Measurements from ENCODE around the gene PPFIA1. TPM values are rescaled to one million over a fixed set of nuclear protein-coding genes. Genes with fewer than 3 reads are reported as not detected.
"Not testable (repeated sequence)": the region's sequence is repeated elsewhere in the genome, so short reads cannot be mapped to it uniquely, and the experiment has no call there.

PPFIA1 gene
- total and polyA plus RNA-seq, 3 donors from 2014 or later, result 110 to 144 (median 125) TPM

GRCh38 chr11:70290361-70291065 lies 20.0 kb downstream of the PPFIA1 start:
- TF ChIP-seq POLR2A (IDR thresholded peaks at IDR 0.05) (no peak), CTCF (IDR thresholded peaks at IDR 0.05) (no peak)

DNA sequence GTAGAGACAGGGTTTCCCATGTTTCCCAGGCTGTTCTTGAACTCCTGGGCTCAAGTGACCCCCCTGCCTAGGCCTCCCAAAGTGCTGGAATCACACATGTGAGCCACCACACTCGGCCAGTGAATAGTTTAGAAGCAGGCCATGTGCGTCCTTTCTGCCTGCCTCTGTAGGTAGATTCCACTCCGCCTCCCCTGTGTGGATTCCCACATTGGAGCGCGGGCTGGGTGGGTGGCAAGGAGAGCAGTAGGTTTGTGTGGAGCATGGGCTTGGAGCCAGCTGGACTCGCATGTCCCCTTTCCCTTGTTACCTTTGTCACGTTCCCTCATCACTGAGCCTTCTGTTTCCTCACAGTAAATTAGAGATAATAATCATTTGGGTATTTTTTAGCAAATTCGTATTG lies 21.7 kb downstream of the PPFIA1 start:
- no peaks in the 10 kb centered on the region for H3K9me3 ChIP-seq
- no peaks in the 10 kb centered on the region for H3K27me3 ChIP-seq
- WGBS, 2 donors, result 91 to 95% methylated on average over 8 of the region's 8 CpGs
- no peaks in the 10 kb centered on the region for H3K36me3 ChIP-seq (ENCODE audit: low read depth, missing control alignments)
- H3K27ac ChIP-seq, result no peak overlapping the region
- no peak for TF ChIP-seq CTCF (IDR thresholded peaks at IDR 0.05)
- TF ChIP-seq POLR2A (IDR thresholded peaks at IDR 0.05), result no peak
- H3K4me1 ChIP-seq, result peaks cover 3% of the 10 kb centered on the region
- intact Hi-C loops (cut with DNase I; ENCODE audit: low total_unique reads), result no loop called here
- no peak for DNase-seq
- H3K4me3 ChIP-seq, result no peak overlapping the region

More at GRCh38 chr11:70290361-70291065, 20.0 kb downstream of the PPFIA1 start:
- H3K4me1 ChIP-seq, result peaks cover 3% of the 10 kb centered on the region
- no peaks in the 10 kb centered on the region for H3K27me3 ChIP-seq
- H3K27ac ChIP-seq, result peak overlapping the region in 1 of 2 donors; percentile 16
- no peaks in the 10 kb centered on the region for H3K36me3 ChIP-seq (ENCODE audit: low read depth, missing control alignments)
- WGBS, 2 donors, result 64 to 71% methylated on average over 7 of the region's 7 CpGs
- peak; percentile 17 for DNase-seq
- no peaks in the 10 kb centered on the region for H3K9me3 ChIP-seq
- H3K4me3 ChIP-seq, result no peak overlapping the region
- intact Hi-C loops (cut with DNase I; ENCODE audit: low total_unique reads), result no loop called here

DNA sequence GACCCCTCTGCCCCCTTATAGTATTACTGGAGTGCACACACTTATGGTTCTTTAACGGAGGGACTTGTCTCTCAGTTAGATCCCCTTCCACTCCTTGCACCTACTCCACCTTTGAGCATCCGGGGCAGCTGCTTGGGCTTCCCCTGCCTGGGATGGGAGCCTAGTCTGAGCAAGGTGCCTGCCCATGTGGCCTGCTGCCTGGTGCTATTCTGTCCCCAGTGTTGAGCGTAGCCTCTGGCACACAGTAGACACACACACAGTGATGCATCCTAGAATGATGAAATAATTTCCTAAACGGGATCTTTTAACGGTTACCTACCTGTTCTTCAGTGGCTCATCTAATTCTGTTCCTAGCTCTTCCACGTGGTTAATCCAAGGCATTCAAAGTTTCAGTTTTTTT lies 22.4 kb downstream of the PPFIA1 start:
- H3K4me1 ChIP-seq, result peaks cover 4% of the 10 kb centered on the region
- WGBS, 2 donors, result 86 to 95% methylated on average over 6 of the region's 6 CpGs
- no peak for DNase-seq

DNA sequence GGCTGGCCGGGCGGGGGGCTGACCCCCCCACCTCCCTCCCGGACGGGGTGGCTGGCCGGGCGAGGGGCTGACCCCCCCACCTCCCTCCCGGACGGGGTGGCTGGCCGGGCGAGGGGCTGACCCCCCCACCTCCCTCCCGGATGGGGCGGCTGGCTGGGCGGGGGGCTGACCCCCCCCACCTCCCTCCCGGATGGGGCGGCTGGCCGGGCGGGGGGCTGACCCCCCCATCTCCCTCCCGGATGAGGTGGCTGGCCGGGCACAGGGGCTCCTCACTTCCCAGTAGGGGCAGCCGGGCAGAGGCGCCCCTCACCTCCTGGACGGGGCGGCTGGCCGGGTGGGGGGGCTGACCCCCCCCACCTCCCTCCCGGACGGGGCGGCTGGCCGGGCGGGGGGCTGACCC lies 24.7 kb downstream of the PPFIA1 start:
- H3K27ac ChIP-seq; H3K9me3 ChIP-seq; DNase-seq; H3K4me3 ChIP-seq; intact Hi-C loops (cut with DNase I; ENCODE audit: low total_unique reads); H3K4me1 ChIP-seq; H3K36me3 ChIP-seq (ENCODE audit: low read depth, missing control alignments); H3K27me3 ChIP-seq: not testable (repeated sequence)
- 89% methylated on average over 7 of the region's 29 CpGs; no CpG with 5 or more reads in 1 of the 2 donors for WGBS, 2 donors

More for the DNA sequence above, 22.4 kb downstream of the PPFIA1 start:
- Histone ChIP-seq H3K27me3 (no peaks in the 10 kb centered on the region), H3K9me3 (no peaks in the 10 kb centered on the region), H3K36me3 (ENCODE audit: low read depth, missing control alignments) (no peaks in the 10 kb centered on the region), H3K27ac (no peak overlapping the region), H3K4me3 (no peak overlapping the region)
- intact Hi-C loops (cut with DNase I; ENCODE audit: low total_unique reads), result no loop called here
- TF ChIP-seq CTCF (IDR thresholded peaks at IDR 0.05), result no peak
- TF ChIP-seq POLR2A (IDR thresholded peaks at IDR 0.05), result no peak

GRCh38 chr11:70296681-70297080 lies 26.2 kb downstream of the PPFIA1 start:
- 84 to 90% methylated on average over 7 of the region's 7 CpGs for WGBS, 2 donors
- DNase-seq, result no peak
- Histone ChIP-seq H3K4me3 (no peak overlapping the region), H3K36me3 (ENCODE audit: low read depth, missing control alignments) (no peaks in the 10 kb centered on the region), H3K27ac (no peak overlapping the region), H3K9me3 (no peaks in the 10 kb centered on the region), H3K27me3 (no peaks in the 10 kb centered on the region), H3K4me1 (peaks cover 2% of the 10 kb centered on the region)
- intact Hi-C loops (cut with DNase I; ENCODE audit: low total_unique reads), result no loop called here
- TF ChIP-seq POLR2A (IDR thresholded peaks at IDR 0.05), result no peak
- no peak for TF ChIP-seq CTCF (IDR thresholded peaks at IDR 0.05)

Data from testis (tissue), 3 donors.